ENCODE results near the gene SSX2IP.
"Not testable (repeated sequence)": the region's sequence is repeated elsewhere in the genome, so short reads cannot be mapped to it uniquely, and the experiment has no call there.

Gene SSX2IP

GRCh38 chr1:84677415-84678099, 12.7 kb downstream of the SSX2IP start:
- DNase-seq (ENCODE audit: low read depth, low spot score) = no peak

- DNase-seq (ENCODE audit: low read depth, low spot score) = no peak
Measured at GRCh38 chr1:84675631-84676030, 14.6 kb downstream of the SSX2IP start.

DNA sequence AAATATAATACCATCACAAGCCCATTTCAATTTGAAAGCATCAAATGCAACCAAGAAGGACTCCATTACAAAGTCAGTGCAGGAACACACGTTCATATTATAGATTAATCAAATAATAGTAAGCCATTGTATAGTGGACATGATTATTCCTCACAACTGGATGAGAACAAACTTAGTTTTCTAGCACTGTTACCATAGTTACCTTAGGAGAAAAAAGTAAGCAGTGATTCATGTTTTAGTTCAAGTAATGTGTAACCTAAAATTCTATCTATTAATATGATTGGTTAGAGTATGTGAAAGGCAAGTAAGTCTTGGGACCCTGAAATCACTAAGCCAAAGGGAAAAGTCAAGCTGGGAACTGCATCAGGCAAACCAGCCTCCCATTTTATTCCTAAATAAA, 15.2 kb downstream of the SSX2IP start:
- DNase-seq (ENCODE audit: low read depth, low spot score) = no peak

- no peak for DNase-seq (ENCODE audit: low read depth, low spot score)
Measured at GRCh38 chr1:84674705-84675104, 15.6 kb downstream of the SSX2IP start.

GRCh38 chr1:84674021-84674420, 16.2 kb downstream of the SSX2IP start:
- DNase-seq (ENCODE audit: low read depth, low spot score) = no peak

GRCh38 chr1:84672080-84672854, 18.0 kb downstream of the SSX2IP start:
- DNase-seq (ENCODE audit: low read depth, low spot score) = no peak

DNA sequence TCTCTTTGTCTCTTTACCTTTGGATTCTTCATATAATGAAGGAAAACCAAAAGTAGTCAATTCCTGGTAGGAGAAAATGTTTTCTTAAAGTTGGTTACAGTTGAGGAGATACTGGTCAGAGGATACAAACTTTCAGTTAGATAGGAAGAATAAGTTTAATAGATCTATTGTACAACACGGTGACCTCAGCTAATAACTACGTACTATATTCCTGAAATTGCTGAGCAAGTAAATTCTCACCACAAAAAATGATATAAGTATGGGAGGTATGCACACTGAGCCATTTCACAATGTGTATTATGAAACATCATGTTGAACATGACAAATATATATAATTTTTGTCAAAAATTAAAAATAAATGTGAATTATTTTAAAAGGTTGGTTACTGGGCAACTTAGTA, 20.4 kb downstream of the SSX2IP start:
- DNase-seq (ENCODE audit: low read depth, low spot score) = no peak

GRCh38 chr1:84668185-84668584, 22.1 kb downstream of the SSX2IP start:
- no peak for DNase-seq (ENCODE audit: low read depth, low spot score)

GRCh38 chr1:84665703-84666317, 24.5 kb downstream of the SSX2IP start:
- no peak for DNase-seq (ENCODE audit: low read depth, low spot score)

GRCh38 chr1:84653130-84653677, 37.1 kb downstream of the SSX2IP start:
- DNase-seq (ENCODE audit: low read depth, low spot score) = no peak

- DNase-seq (ENCODE audit: low read depth, low spot score) = no peak
Measured at GRCh38 chr1:84644472-84644871, 45.8 kb downstream of the SSX2IP start.

GRCh38 chr1:84643183-84643582, 47.1 kb downstream of the SSX2IP start:
- no peak for DNase-seq (ENCODE audit: low read depth, low spot score)

- DNase-seq (ENCODE audit: low read depth, low spot score) = no peak
Measured at GRCh38 chr1:84642774-84643173, 47.5 kb downstream of the SSX2IP start.

GRCh38 chr1:84639731-84640130, 50.5 kb downstream of the SSX2IP start:
- not testable (repeated sequence) for DNase-seq (ENCODE audit: low read depth, low spot score)

- DNase-seq (ENCODE audit: low read depth, low spot score) = no peak
Measured at GRCh38 chr1:84635429-84635828, 54.8 kb downstream of the SSX2IP start.

GRCh38 chr1:84634536-84635205, 55.6 kb downstream of the SSX2IP start:
- no peak for DNase-seq (ENCODE audit: low read depth, low spot score)

DNA sequence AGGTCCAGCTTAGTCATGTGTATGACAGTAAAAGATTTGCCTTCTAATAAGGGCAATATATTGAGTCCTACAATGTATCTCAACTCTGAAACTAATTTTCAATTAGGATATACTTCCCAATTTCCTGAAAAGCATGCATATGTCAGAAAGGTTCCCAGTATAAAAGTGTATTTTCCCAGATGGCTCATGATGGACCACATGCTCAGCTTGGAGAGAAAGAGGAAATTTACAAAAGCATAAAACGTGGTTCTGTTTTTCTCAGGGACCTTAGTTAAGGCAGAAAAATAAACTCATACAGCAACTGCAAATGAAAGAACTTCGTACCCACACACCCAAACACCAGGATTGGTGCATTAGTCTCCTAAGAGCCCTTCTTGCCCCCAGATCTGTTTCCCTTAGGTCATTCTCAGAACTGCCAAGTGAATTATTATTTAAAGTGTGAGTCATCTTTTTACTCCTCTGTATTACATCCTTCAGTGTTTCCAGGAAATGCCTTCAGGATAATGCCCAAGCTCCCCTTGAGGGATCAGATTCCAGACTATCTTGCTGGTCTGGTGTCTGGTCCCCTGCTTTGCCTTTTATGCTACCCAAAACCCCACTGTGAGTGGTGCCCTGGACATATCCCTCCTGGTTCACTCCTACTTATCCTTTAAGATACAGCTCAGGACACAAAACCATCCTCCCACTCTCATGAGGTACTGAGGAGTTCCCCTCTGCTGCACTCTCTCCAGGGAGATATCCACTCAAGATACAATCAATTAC, 57.4 kb downstream of the SSX2IP start:
- peak; percentile 22 for DNase-seq (ENCODE audit: low read depth, low spot score)

DNA sequence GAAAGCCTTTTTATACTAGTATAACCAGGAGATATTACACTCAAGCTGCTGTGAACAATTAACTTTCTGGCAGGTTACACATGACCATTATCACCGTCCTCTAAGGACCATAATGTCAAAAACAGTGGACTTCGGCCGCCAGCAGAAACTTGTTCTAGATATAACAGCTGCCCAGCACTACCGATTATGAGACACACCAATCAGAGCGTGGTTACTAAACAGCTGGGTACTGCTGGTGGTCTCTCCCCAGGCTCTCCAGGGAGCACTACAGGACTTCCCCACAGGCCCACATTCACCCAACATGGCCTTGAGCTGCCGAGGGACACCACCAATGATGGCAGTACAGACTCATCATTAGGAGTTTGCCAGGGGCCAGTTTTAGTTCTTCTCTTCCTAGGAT, 58.1 kb downstream of the SSX2IP start:
- DNase-seq (ENCODE audit: low read depth, low spot score) = no peak

- no peak for DNase-seq (ENCODE audit: low read depth, low spot score)
Measured at GRCh38 chr1:84624876-84625275, 65.4 kb downstream of the SSX2IP start.

GRCh38 chr1:84621553-84621952, 68.7 kb downstream of the SSX2IP start:
- DNase-seq (ENCODE audit: low read depth, low spot score) = no peak

- DNase-seq (ENCODE audit: low read depth, low spot score) = no peak
Measured at GRCh38 chr1:84620720-84621313, 69.4 kb downstream of the SSX2IP start.

Data from brain pericyte (primary cell).